AG09319 (cell line): ENCODE results near the gene SDR42E1.

Experiments used
- DNase-seq: peaks from one replicate; pipeline ENCODE4 v3.0.0-alpha.2; 2010; ENCODE audit warnings: low read depth; ENCODE audit errors: extremely low read depth
- CTCF ChIP-seq: IDR thresholded peaks from 2 replicates; pipeline ENCODE4 v1.5.1; 2011; ENCODE audit warnings: low read depth, mild to moderate bottlenecking, inconsistent platforms, low read length, moderate library complexity

SDR42E1 gene

GRCh38 chr16:82006036-82006435 lies 5.2 kb downstream of the SDR42E1 start:
- no peak for TF ChIP-seq CTCF
- DNase-seq = no peak

DNA sequence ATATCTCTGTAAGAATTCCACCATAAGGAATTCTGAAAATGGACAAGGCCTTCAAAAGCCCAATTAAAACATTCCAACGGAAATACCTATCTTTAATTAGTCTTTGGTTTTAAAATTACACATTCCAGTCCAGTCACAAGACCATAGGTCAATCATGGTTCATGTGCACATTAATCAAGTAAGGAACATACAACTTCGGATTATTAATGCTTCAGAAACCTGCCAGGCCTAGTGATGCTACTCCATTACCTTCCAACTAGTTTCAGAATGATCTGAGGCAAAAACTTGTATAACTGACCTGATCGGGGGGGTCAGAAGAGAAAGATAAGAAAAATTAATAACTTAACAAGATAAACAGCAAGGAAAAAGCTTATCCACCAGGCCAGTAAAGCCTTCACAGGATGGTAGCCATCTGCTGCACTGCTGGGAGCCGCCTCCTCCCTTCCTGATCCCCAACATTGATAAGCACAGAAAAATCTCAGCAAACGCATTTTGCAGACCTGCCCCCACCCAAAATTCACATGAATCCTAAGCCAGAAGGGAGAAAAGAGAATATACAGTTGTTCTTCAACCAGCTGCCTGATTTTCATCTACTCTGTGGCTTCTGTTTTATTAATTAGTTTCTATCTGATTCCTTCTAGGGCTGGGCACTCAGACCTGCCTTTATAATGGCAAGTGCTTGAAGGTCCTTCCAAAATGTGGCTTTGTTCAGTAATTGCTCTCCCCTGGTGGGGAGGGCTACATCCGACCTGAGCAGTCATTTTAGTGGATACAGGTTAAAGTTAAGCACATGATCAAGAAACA lies 6.0 kb downstream of the SDR42E1 start:
- no peak for TF ChIP-seq CTCF
- no peak for DNase-seq

GRCh38 chr16:82004601-82005000 lies 6.7 kb downstream of the SDR42E1 start:
- TF ChIP-seq CTCF = no peak
- DNase-seq = no peak

- no peak for DNase-seq
- no peak for TF ChIP-seq CTCF
Measured at GRCh38 chr16:82002831-82003230, 8.4 kb downstream of the SDR42E1 start.

DNA sequence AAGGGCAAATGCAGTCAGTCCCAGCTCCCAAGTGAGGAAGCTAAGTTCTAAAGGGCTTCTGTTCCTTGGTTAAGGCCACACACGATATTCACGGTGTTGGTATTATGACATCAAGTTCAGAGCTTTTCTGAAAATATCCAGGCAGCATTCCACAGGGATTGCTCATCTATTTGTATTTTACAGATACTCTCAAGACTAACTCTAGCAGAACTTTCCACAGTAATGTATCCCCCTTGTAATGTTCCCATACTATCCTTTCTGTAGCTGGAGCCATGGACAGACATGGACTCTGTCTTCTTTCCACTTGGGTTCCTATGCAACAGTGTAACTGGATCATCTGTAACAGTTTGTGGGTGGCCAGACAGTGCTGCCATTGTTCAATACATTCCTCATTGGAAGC lies 13.5 kb downstream of the SDR42E1 start:
- TF ChIP-seq CTCF = no peak
- DNase-seq = peak; percentile 72

- no peak for DNase-seq
Measured at GRCh38 chr16:81996664-81997509, 14.4 kb downstream of the SDR42E1 start.

More at GRCh38 chr16:81996664-81997509, 14.4 kb downstream of the SDR42E1 start:
- peak; percentile 47 for TF ChIP-seq CTCF
